NCI-H774 (cell line): ENCODE measurements around the gene ARL11.
"Not testable (repeated sequence)": the region's sequence is repeated elsewhere in the genome, so short reads cannot be mapped to it uniquely, and the experiment has no call there.

Source experiments
- DNase-seq: peaks from one replicate; lab custom pipeline; 2025; lab: John Stamatoyannopoulos, UW

ARL11 gene

GRCh38 chr13:49627831-49628652 lies at the start of gene ARL11:
ARL11 (plus strand) TSS chr13:49628507; CDS start chr13:49630448, 1,941 bp downstream.
- no peak for DNase-seq

- DNase-seq: no peak
Measured at GRCh38 chr13:49579501-49579900, 48.8 kb upstream of the ARL11 start.

GRCh38 chr13:49580980-49581680 lies 47.2 kb upstream of the ARL11 start:
- DNase-seq: no peak

GRCh38 chr13:49584771-49585182 lies 43.5 kb upstream of the ARL11 start:
- DNase-seq: no peak

- peak; percentile 33 for DNase-seq
Measured at GRCh38 chr13:49585220-49586157, 42.8 kb upstream of the ARL11 start, which contains the start of gene RCBTB1. RCBTB1 (minus strand) TSS chr13:49585558; CDS start chr13:49567279, 18,279 bp downstream.

GRCh38 chr13:49586717-49587116 lies 41.6 kb upstream of the ARL11 start:
- DNase-seq: no peak

GRCh38 chr13:49587311-49587847 lies 40.9 kb upstream of the ARL11 start:
- no peak for DNase-seq

GRCh38 chr13:49590714-49591113 lies 37.6 kb upstream of the ARL11 start:
- DNase-seq: not testable (repeated sequence)

GRCh38 chr13:49593876-49594275 lies 34.4 kb upstream of the ARL11 start:
- not testable (repeated sequence) for DNase-seq

- DNase-seq: no peak
Measured at GRCh38 chr13:49594576-49594975, 33.7 kb upstream of the ARL11 start.

GRCh38 chr13:49596221-49596620 lies 32.1 kb upstream of the ARL11 start:
- no peak for DNase-seq

GRCh38 chr13:49597043-49597641 lies 31.2 kb upstream of the ARL11 start:
- no peak for DNase-seq

GRCh38 chr13:49602005-49602404 lies 26.3 kb upstream of the ARL11 start:
- no peak for DNase-seq

- DNase-seq: not testable (repeated sequence)
Measured at GRCh38 chr13:49602615-49603014, 25.7 kb upstream of the ARL11 start.

GRCh38 chr13:49604570-49604969 lies 23.7 kb upstream of the ARL11 start:
- no peak for DNase-seq

- DNase-seq: peak; percentile 69
Measured at GRCh38 chr13:49606747-49607648, 21.3 kb upstream of the ARL11 start.

GRCh38 chr13:49607761-49608160 lies 20.5 kb upstream of the ARL11 start:
- no peak for DNase-seq

- no peak for DNase-seq
Measured at GRCh38 chr13:49608651-49609331, 19.5 kb upstream of the ARL11 start.

- DNase-seq: no peak
Measured at GRCh38 chr13:49610176-49610575, 18.1 kb upstream of the ARL11 start.

GRCh38 chr13:49612042-49612441 lies 16.3 kb upstream of the ARL11 start:
- not testable (repeated sequence) for DNase-seq
